Osteoblast (primary cell): Measurements from ENCODE around the gene MYOM1. TPM values are rescaled to one million over a fixed set of nuclear protein-coding genes. Genes with fewer than 3 reads are reported as not detected.
"Not testable (repeated sequence)": the region's sequence is repeated elsewhere in the genome, so short reads cannot be mapped to it uniquely, and the experiment has no call there.

Experiments
- DNase-seq: peaks from one replicate; pipeline ENCODE4 v3.0.0; 2011; ENCODE audit warnings: low spot score, mixed read lengths; ENCODE audit not compliant: insufficient read length; ENCODE audit errors: missing footprints
- H2AFZ ChIP-seq: 2 replicates; pipeline ENCODE4 v1.6.0; 2011; ENCODE audit warnings: mild to moderate bottlenecking, low read length
- H3K27ac ChIP-seq: 2 replicates; pipeline ENCODE4 v1.5.1; 2011; ENCODE audit warnings: mild to moderate bottlenecking, low read depth, low read length, moderate library complexity
- H3K27me3 ChIP-seq: 2 replicates; pipeline ENCODE4 v1.6.0; 2012; ENCODE audit warnings: mild to moderate bottlenecking, control low read depth, inconsistent platforms, low read length, moderate library complexity; ENCODE audit not compliant: insufficient read depth
- H3K36me3 ChIP-seq: 2 replicates; pipeline ENCODE4 v1.5.1; 2011; ENCODE audit warnings: mild to moderate bottlenecking, low read length, control low read depth, moderate library complexity; ENCODE audit not compliant: insufficient read depth
- H3K4me1 ChIP-seq: 2 replicates; pipeline ENCODE4 v1.5.1; 2011; ENCODE audit warnings: mild to moderate bottlenecking, low read length, control low read depth, moderate library complexity; ENCODE audit not compliant: insufficient read depth
- H3K4me2 ChIP-seq: 2 replicates; pipeline ENCODE4 v1.6.0; 2011; ENCODE audit warnings: mild to moderate bottlenecking, low read length; ENCODE audit not compliant: insufficient read depth
- H3K4me3 ChIP-seq: fragments of 200-600 bp; sonication (generic); 3 replicates; pipeline ENCODE4 v1.5.1; 2012; ENCODE audit warnings: mild to moderate bottlenecking, low read length, inconsistent platforms; ENCODE audit not compliant: insufficient read depth
- H3K79me2 ChIP-seq: 2 replicates; pipeline ENCODE4 v1.6.0; 2012; ENCODE audit warnings: mild to moderate bottlenecking, low read length, control low read depth, inconsistent platforms; ENCODE audit not compliant: insufficient read depth
- H3K9me3 ChIP-seq: 2 replicates; pipeline ENCODE4 v1.5.1; 2011; ENCODE audit warnings: low read depth, low read length, control low read depth
- H4K20me1 ChIP-seq: 2 replicates; pipeline ENCODE4 v1.6.0; 2012; ENCODE audit warnings: mild to moderate bottlenecking, low read length, control low read depth; ENCODE audit not compliant: insufficient read depth
- CTCF ChIP-seq: IDR thresholded peaks from 2 replicates; pipeline ENCODE4 v1.5.1; 2011; ENCODE audit warnings: mild to moderate bottlenecking, low read depth, low read length, moderate library complexity; ENCODE audit errors: extremely low read depth
- total RNA-seq: library from RNA; depleted of rRNA; stranded (reverse); fragments of >200 nt; gene quantifications from 2 replicates; pipeline ENCODE4 v1.2.3, GENCODE V29; 2012

MYOM1 gene
- total RNA-seq, 1 donor, result 1.8 TPM

GRCh38 chr18:3199942-3200645, 19.7 kb downstream of the MYOM1 start:
- no peak overlapping the region for H2AFZ ChIP-seq
- H3K27ac ChIP-seq, result no peak overlapping the region
- H3K4me2 ChIP-seq, result no peak overlapping the region
- no peak for DNase-seq
- H4K20me1 ChIP-seq, result no peaks in the 10 kb centered on the region
- no peaks in the 10 kb centered on the region for H3K4me1 ChIP-seq
- no peak for TF ChIP-seq CTCF
- H3K27me3 ChIP-seq, result peaks cover 3% of the 10 kb centered on the region
- H3K79me2 ChIP-seq, result no peaks in the 10 kb centered on the region
- H3K9me3 ChIP-seq, result no peaks in the 10 kb centered on the region
- no peaks in the 10 kb centered on the region for H3K36me3 ChIP-seq
- H3K4me3 ChIP-seq, result no peak overlapping the region

GRCh38 chr18:3198260-3198860, 21.4 kb downstream of the MYOM1 start:
- not testable (repeated sequence) for H3K4me3 ChIP-seq

GRCh38 chr18:3194947-3195612, 24.7 kb downstream of the MYOM1 start:
- TF ChIP-seq CTCF, result no peak

More at GRCh38 chr18:3198260-3198860, 21.4 kb downstream of the MYOM1 start:
- not testable (repeated sequence) for H3K27ac ChIP-seq, H3K9me3 ChIP-seq, H3K36me3 ChIP-seq, H3K4me2 ChIP-seq, H3K27me3 ChIP-seq, H2AFZ ChIP-seq, H4K20me1 ChIP-seq, DNase-seq, H3K4me1 ChIP-seq, H3K79me2 ChIP-seq

GRCh38 chr18:3193331-3193730, 26.4 kb downstream of the MYOM1 start:
- no peaks in the 10 kb centered on the region for H4K20me1 ChIP-seq
- peaks cover 3% of the 10 kb centered on the region for H3K27me3 ChIP-seq
- no peaks in the 10 kb centered on the region for H3K9me3 ChIP-seq
- no peak for TF ChIP-seq CTCF
- H3K79me2 ChIP-seq, result no peaks in the 10 kb centered on the region
- no peak overlapping the region for H3K4me2 ChIP-seq
- H3K4me1 ChIP-seq, result no peaks in the 10 kb centered on the region
- no peak overlapping the region for H3K27ac ChIP-seq
- H2AFZ ChIP-seq, result no peak overlapping the region
- DNase-seq, result no peak
- no peaks in the 10 kb centered on the region for H3K36me3 ChIP-seq
- H3K4me3 ChIP-seq, result no peak overlapping the region

More at GRCh38 chr18:3194947-3195612, 24.7 kb downstream of the MYOM1 start:
- Histone ChIP-seq H4K20me1 (no peaks in the 10 kb centered on the region), H2AFZ (no peak overlapping the region), H3K27me3 (peaks cover 3% of the 10 kb centered on the region), H3K36me3 (no peaks in the 10 kb centered on the region), H3K4me1 (no peaks in the 10 kb centered on the region), H3K27ac (no peak overlapping the region), H3K4me2 (no peak overlapping the region), H3K9me3 (no peaks in the 10 kb centered on the region), H3K4me3 (no peak overlapping the region), H3K79me2 (no peaks in the 10 kb centered on the region)
- DNase-seq, result no peak
